LNCAP (cell line): ENCODE results near the gene GRID1.

Experiments used
- CTCF ChIP-seq: fragments of 450-650 bp; IDR thresholded peaks from 2 replicates; pipeline ENCODE4 v1.5.1; 2017; ENCODE audit warnings: mild to moderate bottlenecking

The GRID1 gene

GRCh38 chr10:86259901-86260562 lies 106.6 kb downstream of the GRID1 start:
- TF ChIP-seq CTCF = no peak

GRCh38 chr10:86258941-86259340 lies 107.7 kb downstream of the GRID1 start:
- no peak for TF ChIP-seq CTCF

- no peak for TF ChIP-seq CTCF
Measured at GRCh38 chr10:86258499-86258898, 108.1 kb downstream of the GRID1 start.

- TF ChIP-seq CTCF = no peak
Measured at GRCh38 chr10:86257683-86258082, 108.9 kb downstream of the GRID1 start.

- TF ChIP-seq CTCF = no peak
Measured at GRCh38 chr10:86256690-86257315, 109.8 kb downstream of the GRID1 start.

- TF ChIP-seq CTCF = no peak
Measured at GRCh38 chr10:86255405-86256251, 111.0 kb downstream of the GRID1 start.

- TF ChIP-seq CTCF = no peak
Measured at GRCh38 chr10:86254526-86255174, 111.9 kb downstream of the GRID1 start.
